ENCODE data around the gene NRXN3.

The NRXN3 gene

DNA sequence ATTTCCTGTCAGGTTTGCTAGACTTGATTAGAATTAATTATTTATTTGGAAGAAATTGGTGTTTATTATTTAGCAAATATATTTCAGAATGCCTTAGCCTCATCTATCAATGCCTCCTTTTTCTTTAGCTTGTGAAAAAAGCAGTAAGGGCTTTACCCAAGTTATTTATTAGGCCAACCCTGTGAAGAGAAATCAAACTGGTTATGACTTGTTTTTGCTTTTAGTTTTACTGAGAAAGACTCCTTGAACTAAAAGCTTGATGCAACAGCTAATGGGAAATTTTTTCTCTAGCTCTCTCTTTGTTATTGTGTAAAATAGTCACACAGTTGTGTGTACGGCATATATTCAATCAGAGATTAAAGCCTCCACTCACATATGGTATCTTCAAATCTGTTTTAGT lies 1734.3 kb downstream of the NRXN3 start:
- no peak for DNase-seq (ENCODE audit: low read depth)
- TF ChIP-seq, protein P1, sequence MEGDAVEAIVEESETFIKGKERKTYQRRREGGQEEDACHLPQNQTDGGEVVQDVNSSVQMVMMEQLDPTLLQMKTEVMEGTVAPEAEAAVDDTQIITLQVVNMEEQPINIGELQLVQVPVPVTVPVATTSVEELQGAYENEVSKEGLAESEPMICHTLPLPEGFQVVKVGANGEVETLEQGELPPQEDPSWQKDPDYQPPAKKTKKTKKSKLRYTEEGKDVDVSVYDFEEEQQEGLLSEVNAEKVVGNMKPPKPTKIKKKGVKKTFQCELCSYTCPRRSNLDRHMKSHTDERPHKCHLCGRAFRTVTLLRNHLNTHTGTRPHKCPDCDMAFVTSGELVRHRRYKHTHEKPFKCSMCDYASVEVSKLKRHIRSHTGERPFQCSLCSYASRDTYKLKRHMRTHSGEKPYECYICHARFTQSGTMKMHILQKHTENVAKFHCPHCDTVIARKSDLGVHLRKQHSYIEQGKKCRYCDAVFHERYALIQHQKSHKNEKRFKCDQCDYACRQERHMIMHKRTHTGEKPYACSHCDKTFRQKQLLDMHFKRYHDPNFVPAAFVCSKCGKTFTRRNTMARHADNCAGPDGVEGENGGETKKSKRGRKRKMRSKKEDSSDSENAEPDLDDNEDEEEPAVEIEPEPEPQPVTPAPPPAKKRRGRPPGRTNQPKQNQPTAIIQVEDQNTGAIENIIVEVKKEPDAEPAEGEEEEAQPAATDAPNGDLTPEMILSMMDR (conservative IDR thresholded peaks at IDR 0.05; ENCODE audit: low read depth, low read length), result no peak
- no peak overlapping the region for H3K4me3 ChIP-seq (ENCODE audit: low read length)

DNA sequence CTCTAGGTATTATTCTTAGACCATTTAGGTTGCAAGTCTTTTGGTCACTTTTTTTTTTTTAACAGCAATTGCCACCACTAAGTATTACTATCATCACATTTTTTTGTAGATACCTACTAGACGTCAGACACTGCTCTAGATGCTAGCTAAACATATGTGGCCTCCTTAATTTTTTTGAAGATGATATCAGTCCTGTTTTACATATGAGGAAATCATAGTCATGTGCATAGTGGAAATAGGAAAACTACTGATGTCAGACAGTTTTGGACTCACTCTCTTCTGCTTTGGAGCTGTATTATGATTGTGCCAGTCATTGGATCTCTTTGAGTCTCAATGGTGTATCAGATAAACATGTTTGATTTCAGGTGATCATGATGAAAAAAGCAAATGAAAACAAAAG lies 1736.8 kb downstream of the NRXN3 start:
- DNase-seq (ENCODE audit: low read depth), result no peak
- no peak overlapping the region for H3K4me3 ChIP-seq (ENCODE audit: low read length)
- TF ChIP-seq, protein P1 (conservative IDR thresholded peaks at IDR 0.05; ENCODE audit: low read depth, low read length), result no peak

DNA sequence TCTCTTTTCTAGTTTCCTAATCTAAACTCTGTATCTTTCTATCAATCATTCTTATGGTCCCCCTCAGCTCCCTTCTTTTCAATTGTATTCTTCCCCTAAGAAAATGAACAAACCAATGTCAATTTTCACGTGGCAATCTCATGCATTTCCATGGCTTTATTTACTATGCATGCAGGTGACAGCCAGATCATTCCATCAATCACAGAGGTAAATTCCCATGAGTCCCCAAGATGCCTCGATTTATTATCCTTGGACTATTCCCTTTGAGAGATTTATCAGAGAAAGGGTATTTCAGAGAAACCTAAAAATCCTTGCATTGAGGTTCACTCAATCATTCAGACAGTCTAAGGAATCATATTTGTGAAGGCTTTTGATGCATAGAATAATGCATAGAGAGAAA lies 1739.9 kb downstream of the NRXN3 start:
- TF ChIP-seq, protein P1 (conservative IDR thresholded peaks at IDR 0.05; ENCODE audit: low read depth, low read length), result no peak
- DNase-seq (ENCODE audit: low read depth), result no peak
- no peak overlapping the region for H3K4me3 ChIP-seq (ENCODE audit: low read length)

DNA sequence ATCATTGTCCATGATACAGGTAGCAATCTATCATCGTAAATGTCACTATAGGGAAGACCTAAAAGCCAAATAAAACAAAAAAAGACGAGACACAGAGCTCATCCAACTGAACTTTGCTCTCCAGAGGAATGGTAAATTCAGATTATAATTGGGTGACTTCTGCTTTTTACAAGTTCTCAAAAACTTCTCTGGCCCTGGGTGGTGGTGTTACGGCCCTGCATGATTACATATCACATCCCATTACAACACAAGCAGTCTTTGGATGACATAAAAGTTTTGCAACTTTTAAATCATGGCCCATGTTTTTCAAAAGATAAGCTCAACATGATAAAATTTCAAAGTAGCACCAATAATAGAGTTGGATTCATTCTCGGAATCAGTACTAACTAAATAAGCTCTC lies 1741.6 kb downstream of the NRXN3 start:
- TF ChIP-seq, protein P1 (conservative IDR thresholded peaks at IDR 0.05; ENCODE audit: low read depth, low read length), result no peak
- no peak for DNase-seq (ENCODE audit: low read depth)
- no peak overlapping the region for H3K4me3 ChIP-seq (ENCODE audit: low read length)

DNA sequence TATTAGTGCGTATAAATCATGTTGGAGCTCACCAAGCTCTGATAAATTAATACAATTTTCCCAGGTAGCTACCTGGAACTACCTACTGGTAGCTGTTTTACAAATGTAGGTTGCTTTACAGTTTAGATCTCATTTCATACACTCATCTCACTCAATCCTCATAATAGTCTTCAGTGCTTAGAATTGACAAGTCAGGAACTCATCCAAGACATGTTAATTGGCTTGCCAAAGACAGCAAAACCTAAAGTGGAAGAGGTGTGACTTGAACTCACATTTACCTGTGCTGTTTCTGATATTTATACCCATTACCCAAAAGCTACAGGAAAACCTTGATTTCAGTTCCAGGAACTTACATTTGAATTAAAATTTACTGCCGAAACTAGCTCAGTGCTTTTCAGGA lies 1744.4 kb downstream of the NRXN3 start:
- H3K4me3 ChIP-seq (ENCODE audit: low read length), result no peak overlapping the region
- DNase-seq (ENCODE audit: low read depth), result no peak
- TF ChIP-seq, protein P1 (conservative IDR thresholded peaks at IDR 0.05; ENCODE audit: low read depth, low read length), result no peak

DNA sequence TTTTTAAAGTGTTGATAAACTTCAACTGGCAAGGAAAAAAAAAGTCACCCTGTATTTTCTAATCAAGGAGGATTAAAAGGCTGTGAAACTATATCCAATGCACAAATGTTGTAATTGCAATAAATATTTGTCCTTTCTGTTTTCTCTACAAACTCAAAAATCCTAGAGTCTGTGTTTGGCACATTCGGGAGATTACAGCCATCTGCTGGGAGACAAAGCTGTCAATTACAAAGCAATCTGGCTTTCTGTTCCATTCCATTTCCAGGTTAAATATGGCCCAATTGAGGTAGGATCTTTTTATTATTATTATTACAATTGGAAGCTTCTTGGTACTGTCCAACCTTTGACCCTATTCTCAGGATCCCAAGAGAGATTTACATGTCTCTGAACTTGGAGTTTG lies 1745.2 kb downstream of the NRXN3 start:
- no peak for DNase-seq (ENCODE audit: low read depth)
- TF ChIP-seq, protein P1 (conservative IDR thresholded peaks at IDR 0.05; ENCODE audit: low read depth, low read length), result no peak

DNA sequence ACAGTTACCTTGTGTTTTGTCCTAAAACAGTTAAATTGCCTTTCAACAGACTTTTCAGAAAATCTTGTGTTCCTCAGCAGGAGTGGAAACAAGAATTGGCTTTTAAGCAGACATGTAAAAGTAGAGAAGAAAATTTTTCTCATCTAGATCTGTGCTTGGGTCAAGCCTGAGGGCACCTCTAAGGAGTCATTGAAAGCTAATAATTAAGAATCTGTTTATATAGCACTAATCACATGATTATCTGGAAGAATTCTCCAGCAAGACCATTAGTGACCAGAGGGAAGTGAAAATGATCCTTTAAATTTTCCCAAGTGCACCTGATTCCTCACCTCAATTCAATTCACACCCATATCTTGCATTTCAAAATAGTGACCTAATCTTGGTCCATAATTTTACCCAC lies 1746.1 kb downstream of the NRXN3 start:
- H3K4me3 ChIP-seq (ENCODE audit: low read length), result no peak overlapping the region
- no peak for DNase-seq (ENCODE audit: low read depth)

More for the DNA sequence above, 1745.2 kb downstream of the NRXN3 start:
- H3K4me3 ChIP-seq (ENCODE audit: low read length), result no peak overlapping the region

More for the DNA sequence above, 1746.1 kb downstream of the NRXN3 start:
- TF ChIP-seq, protein P1 (conservative IDR thresholded peaks at IDR 0.05; ENCODE audit: low read depth, low read length), result no peak
